NCI-H345 (cell line): ENCODE data around the gene GPALPP1.
"Not testable (repeated sequence)": the region's sequence is repeated elsewhere in the genome, so short reads cannot be mapped to it uniquely, and the experiment has no call there.

Experiments used
- DNase-seq: peaks from one replicate; lab custom pipeline; 2025; lab: John Stamatoyannopoulos, UW

Gene GPALPP1

GRCh38 chr13:45063261-45063860 lies 74.0 kb downstream of the GPALPP1 start:
- no peak for DNase-seq

- not testable (repeated sequence) for DNase-seq
Observed at GRCh38 chr13:45063889-45064288, 74.6 kb downstream of the GPALPP1 start.

- DNase-seq = no peak
Observed at GRCh38 chr13:45064889-45065288, 75.6 kb downstream of the GPALPP1 start.

- peak; percentile 62 for DNase-seq
Observed at GRCh38 chr13:45068036-45069001, 79.0 kb downstream of the GPALPP1 start.

GRCh38 chr13:45073809-45074208 lies 84.5 kb downstream of the GPALPP1 start:
- no peak for DNase-seq

- DNase-seq = no peak
Observed at GRCh38 chr13:45074721-45075120, 85.4 kb downstream of the GPALPP1 start.

- no peak for DNase-seq
Observed at GRCh38 chr13:45078003-45078402, 88.7 kb downstream of the GPALPP1 start.
